B cell (primary cell): ENCODE measurements around the gene KHK. TPM values are rescaled to one million over a fixed set of nuclear protein-coding genes. Genes with fewer than 3 reads are reported as not detected.

Experiments
- ATAC-seq: fragments of 200-7000 bp; cut with Tn5 transposase; one replicate; pipeline ENCODE4 v1.10.0; 2021; ENCODE audit warnings: low read depth, mild to moderate bottlenecking, moderate number of reproducible peaks, moderate library complexity
- CTCF ChIA-PET: fragments of 350-600 bp; sonication (Branson Sonifier 250); formaldehyde crosslinking; loops from one replicate; lab custom pipeline; 2021; ENCODE audit warnings: antibody characterized with exemption, inconsistent platforms; lab: Charles Lee
- POLR2A ChIA-PET: fragments of 350-600 bp; sonication (Branson Sonifier 250); formaldehyde crosslinking; loops from one replicate; lab custom pipeline; 2021; ENCODE audit warnings: antibody characterized with exemption; lab: Charles Lee
- DNase-seq: peaks from one replicate; pipeline ENCODE4 v3.0.0; 2013
- H2AFZ ChIP-seq: 2 replicates; pipeline ENCODE4 v1.6.1; 2012; ENCODE audit warnings: mild to moderate bottlenecking, low read depth, low read length; ENCODE audit not compliant: insufficient read depth, poor library complexity, severe bottlenecking
- H3K27ac ChIP-seq, 2 donors: 1 replicate in 1 of 2; 2 replicates in 1 of 2; pipeline ENCODE4 v1.5.1; 2012 to 2013; ENCODE audit warnings: low read length in 2 of 2, mild to moderate bottlenecking in 2 of 2, moderate library complexity in 1 of 2
- H3K27me3 ChIP-seq, 4 experiments: fragments of 200-600 bp in 1 of 4; sonication (generic) in 1 of 4; replicated peaks in 1 of 4; 1 replicate in 2 of 4; 2 replicates in 2 of 4; pipeline versions ENCODE4 v1.6.1 to v1.7.0; 2013 to 2016; ENCODE audit warnings: low read length in 3 of 4, mild to moderate bottlenecking in 2 of 4, mixed read lengths in 1 of 4, moderate library complexity in 1 of 4; ENCODE audit not compliant: insufficient read depth in 4 of 4, control insufficient read depth in 3 of 4; ENCODE audit errors: control extremely low read depth in 1 of 4
- H3K36me3 ChIP-seq, 2 experiments: replicated peaks in 1 of 2; 1 replicate in 1 of 2; 2 replicates in 1 of 2; pipeline versions ENCODE4 v1.6.1 to v1.7.1; 2013; ENCODE audit warnings: low read length in 1 of 2; ENCODE audit not compliant: insufficient read depth in 2 of 2, control insufficient read depth in 1 of 2; ENCODE audit errors: control extremely low read depth in 1 of 2, extremely low read depth in 1 of 2
- H3K4me1 ChIP-seq, 2 donors: fragments of 200-600 bp in 1 of 2; sonication (generic) in 1 of 2; 1 replicate in 1 of 2; 2 replicates in 1 of 2; pipeline versions ENCODE4 v1.5.1 to v1.6.1; 2013 to 2017; ENCODE audit warnings: low read length in 2 of 2; ENCODE audit not compliant: control insufficient read depth in 2 of 2, insufficient read depth in 2 of 2
- H3K4me2 ChIP-seq: replicated peaks from 2 replicates; pipeline ENCODE3; 2012; ENCODE audit warnings: mild to moderate bottlenecking, low read depth, low read length; ENCODE audit not compliant: poor library complexity, severe bottlenecking
- H3K4me3 ChIP-seq, 5 experiments: fragments of 200-600 bp in 1 of 5; sonication (generic) in 1 of 5; 1 replicate in 3 of 5; 2 replicates in 2 of 5; pipeline versions ENCODE4 v1.5.1 to v1.7.0; 2011 to 2016; ENCODE audit warnings: low read length in 4 of 5, mild to moderate bottlenecking in 4 of 5, low read depth in 2 of 5, control low read depth in 1 of 5, moderate library complexity in 1 of 5; ENCODE audit not compliant: insufficient read depth in 1 of 5; ENCODE audit errors: control extremely low read depth in 1 of 5, extremely low read depth in 1 of 5
- H3K79me2 ChIP-seq: fragments of 200-600 bp; sonication (generic); one replicate; pipeline ENCODE4 v1.6.0; 2016; ENCODE audit warnings: low read length; ENCODE audit not compliant: control insufficient read depth, insufficient read depth
- H3K9ac ChIP-seq: fragments of 200-600 bp; sonication (generic); 2 replicates; pipeline ENCODE4 v1.6.1; 2017; ENCODE audit warnings: mild to moderate bottlenecking, low read length, moderate library complexity
- H3K9me3 ChIP-seq, 3 donors: one replicate each; pipeline versions ENCODE4 v1.6.1 to v1.7.1; 2013; ENCODE audit warnings: low read length in 2 of 3; ENCODE audit not compliant: control insufficient read depth in 2 of 3, insufficient read depth in 1 of 3; ENCODE audit errors: control extremely low read depth in 1 of 3
- H4K20me1 ChIP-seq: 2 replicates; pipeline ENCODE4 v1.6.0; 2012; ENCODE audit warnings: mild to moderate bottlenecking, low read length; ENCODE audit not compliant: insufficient read depth, control insufficient read depth, poor library complexity, severe bottlenecking
- H3K27ac Mint-ChIP-seq: one replicate; pipeline ENCODE4 v1.8.0; 2021; ENCODE audit warnings: mixed read lengths
- H3K27me3 Mint-ChIP-seq: one replicate; pipeline ENCODE4 v1.8.0; 2021; ENCODE audit warnings: mixed read lengths
- H3K4me1 Mint-ChIP-seq: one replicate; pipeline ENCODE4 v1.8.0; 2021; ENCODE audit warnings: mixed read lengths
- H3K4me3 Mint-ChIP-seq: one replicate; pipeline ENCODE4 v1.8.0; 2021; ENCODE audit warnings: mixed read lengths
- H3K9me3 Mint-ChIP-seq: one replicate; pipeline ENCODE4 v1.8.0; 2022; ENCODE audit warnings: mixed read lengths; ENCODE audit not compliant: insufficient read depth
- CTCF ChIP-seq: fragments of 200-600 bp; IDR thresholded peaks from one replicate; pipeline ENCODE4 v1.8.0; 2022; ENCODE audit warnings: antibody characterized with exemption, mild to moderate bottlenecking
- EZH2 ChIP-seq: IDR thresholded peaks from 2 replicates; pipeline ENCODE4 v1.6.1; 2012; ENCODE audit warnings: borderline replicate concordance, low read depth, mild to moderate bottlenecking, moderate library complexity, low read length; ENCODE audit not compliant: insufficient read depth, poor library complexity, severe bottlenecking
- WGBS: methylation state at CpG from one replicate; pipeline ENCODE4 v1.1.5; 2013; ENCODE audit warnings: missing lambda C conversion rate; ENCODE audit not compliant: insufficient coverage; 5-methylcytosine and 5-hydroxymethylcytosine counted together
- intact Hi-C: fragments of 100-400 bp; cut with micrococcal nuclease; formaldehyde crosslinking; loops from one replicate; pipeline ENCODE4 v1.10.0; 2022
- polyA plus RNA-seq: library from polyadenylated mRNA; depleted of rRNA; stranded (reverse); fragments of >200 nt; gene quantifications from 2 replicates; pipeline ENCODE4 v1.2.3, GENCODE V29; 2012
- total RNA-seq, 2 donors: library from RNA; stranded (reverse); fragments of 120-200 nt in 1 of 2; gene quantifications; 1 replicate in 1 of 2; 2 replicates in 1 of 2; pipeline versions ENCODE4 v1.2.3 to v1.2.4, GENCODE V29; 2013 to 2022

The KHK gene
- total and polyA plus RNA-seq, 2 donors (not counting 1 experiment from before 2014, with no cell fraction given): 3.3 to 4.0 TPM

DNA sequence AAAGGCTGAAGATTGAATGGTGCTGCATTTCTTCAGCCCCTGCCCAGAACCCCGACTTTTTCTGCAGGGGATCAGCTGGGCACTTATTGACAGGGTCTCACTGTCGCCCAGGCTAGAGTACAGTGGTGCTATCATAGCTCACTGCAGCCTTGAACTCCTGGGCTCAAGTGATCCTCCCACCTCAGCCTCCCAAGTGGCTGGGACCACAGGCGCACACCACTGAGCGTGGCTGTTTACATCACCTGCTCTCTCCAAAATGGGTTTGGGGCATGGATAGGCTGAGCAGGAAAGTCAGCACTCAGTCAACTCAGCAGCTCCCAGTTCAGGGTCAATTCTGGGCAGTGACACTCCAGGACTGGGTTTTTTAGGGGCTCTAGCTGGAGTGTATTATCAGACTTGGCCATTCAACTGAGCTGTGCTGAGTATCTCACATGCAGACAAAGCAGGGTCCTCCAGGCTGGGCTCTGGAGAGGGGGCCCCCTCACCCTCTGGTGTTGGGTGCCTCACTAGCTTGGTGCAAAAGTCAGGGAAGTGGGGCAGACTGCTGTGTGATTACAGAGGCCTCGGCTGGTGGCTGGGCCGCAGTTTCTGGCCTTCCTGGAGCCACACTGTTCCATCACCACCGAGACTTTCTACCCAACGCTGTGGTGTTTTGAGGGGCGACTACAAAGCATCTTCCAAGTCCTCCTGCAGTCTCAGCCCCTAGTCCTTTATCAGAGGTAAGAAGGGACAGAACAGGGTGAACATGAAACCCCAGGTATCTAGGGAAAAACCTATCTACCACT, 41.5 kb downstream of the KHK start:
- WGBS: 95% methylated on average over 8 of the region's 9 CpGs
- Histone ChIP-seq H3K79me2 (no peaks in the 10 kb centered on the region), H3K27me3 (no peaks in the 10 kb centered on the region), H4K20me1 (no peaks in the 10 kb centered on the region), H3K4me2 (no peak overlapping the region), H3K27ac (no peak overlapping the region), H3K4me3 (no peak overlapping the region), H3K4me1 (peaks cover 8 to 12% of the 10 kb centered on the region in 2 donors), H3K36me3 (peaks cover 0 to 30% of the 10 kb centered on the region in 2 experiments), H3K9me3 (no peaks in the 10 kb centered on the region), H3K9ac (no peak overlapping the region), H2AFZ (no peak overlapping the region)
- H3K4me3 Mint-ChIP-seq: no peak overlapping the region
- intact Hi-C loops: no loop called here
- no peaks in the 10 kb centered on the region for H3K9me3 Mint-ChIP-seq
- ChIA-PET POLR2A (no interaction called here), CTCF (no interaction called here)
- H3K27me3 Mint-ChIP-seq: peaks cover 1% of the 10 kb centered on the region
- peaks cover 16% of the 10 kb centered on the region for H3K4me1 Mint-ChIP-seq
- no peak for DNase-seq
- no peak for ATAC-seq
- TF ChIP-seq EZH2 (no peak), CTCF (no peak)
- no peak overlapping the region for H3K27ac Mint-ChIP-seq
